SU-DHL-6 (cell line): ENCODE data around the gene RBM33.

ENCODE experiments used
- EZH2phosphoT487 ChIP-seq: fragments of 200-600 bp; sonication (generic), shearing (Covaris generic); conservative IDR thresholded peaks from 2 replicates; pipeline ENCODE4 v1.6.1; 2018; ENCODE audit warnings: mild to moderate bottlenecking, antibody characterized with exemption, low read length, moderate library complexity, mixed read lengths
- TF ChIP-seq, protein P1 (sequence below): fragments of 200-600 bp; sonication (generic); IDR thresholded peaks from one replicate; pipeline ENCODE4 v1.5.1; 2017; ENCODE audit warnings: antibody characterized with exemption, mild to moderate bottlenecking, low read length, moderate library complexity; ENCODE audit not compliant: insufficient read depth, poor library complexity, severe bottlenecking

- TF ChIP-seq, protein P1, sequence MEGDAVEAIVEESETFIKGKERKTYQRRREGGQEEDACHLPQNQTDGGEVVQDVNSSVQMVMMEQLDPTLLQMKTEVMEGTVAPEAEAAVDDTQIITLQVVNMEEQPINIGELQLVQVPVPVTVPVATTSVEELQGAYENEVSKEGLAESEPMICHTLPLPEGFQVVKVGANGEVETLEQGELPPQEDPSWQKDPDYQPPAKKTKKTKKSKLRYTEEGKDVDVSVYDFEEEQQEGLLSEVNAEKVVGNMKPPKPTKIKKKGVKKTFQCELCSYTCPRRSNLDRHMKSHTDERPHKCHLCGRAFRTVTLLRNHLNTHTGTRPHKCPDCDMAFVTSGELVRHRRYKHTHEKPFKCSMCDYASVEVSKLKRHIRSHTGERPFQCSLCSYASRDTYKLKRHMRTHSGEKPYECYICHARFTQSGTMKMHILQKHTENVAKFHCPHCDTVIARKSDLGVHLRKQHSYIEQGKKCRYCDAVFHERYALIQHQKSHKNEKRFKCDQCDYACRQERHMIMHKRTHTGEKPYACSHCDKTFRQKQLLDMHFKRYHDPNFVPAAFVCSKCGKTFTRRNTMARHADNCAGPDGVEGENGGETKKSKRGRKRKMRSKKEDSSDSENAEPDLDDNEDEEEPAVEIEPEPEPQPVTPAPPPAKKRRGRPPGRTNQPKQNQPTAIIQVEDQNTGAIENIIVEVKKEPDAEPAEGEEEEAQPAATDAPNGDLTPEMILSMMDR: no peak
- no peak for TF ChIP-seq EZH2phosphoT487
These were observed 46.7 kb upstream of the RBM33 start for GRCh38 chr7:155597753-155598140.
